Sigmoid colon (tissue), 4 donors: ENCODE results near the gene ISOC2.
"Not testable (repeated sequence)": the region's sequence is repeated elsewhere in the genome, so short reads cannot be mapped to it uniquely, and the experiment has no call there.

Source experiments
- EP300 ChIP-seq, 4 donors: sonication (generic); formaldehyde crosslinking; IDR thresholded peaks; one replicate each; pipeline ENCODE4 v1.6.1; 2017; ENCODE audit warnings: antibody characterized with exemption in 4 of 4
- POLR2AphosphoS5 ChIP-seq, 4 donors: sonication (generic); formaldehyde crosslinking; IDR thresholded peaks; one replicate each; pipeline ENCODE4 v1.6.1; 2017; ENCODE audit warnings: antibody characterized with exemption in 4 of 4
- TF ChIP-seq, protein P1 (sequence below), 4 experiments: fragments of 450-650 bp in 3 of 4; fragments of 200-600 bp in 1 of 4; IDR thresholded peaks; one replicate each; pipeline ENCODE4 v1.5.1; 2016 to 2019; ENCODE audit warnings: antibody characterized with exemption in 4 of 4, mild to moderate bottlenecking in 3 of 4, moderate library complexity in 2 of 4

DNA sequence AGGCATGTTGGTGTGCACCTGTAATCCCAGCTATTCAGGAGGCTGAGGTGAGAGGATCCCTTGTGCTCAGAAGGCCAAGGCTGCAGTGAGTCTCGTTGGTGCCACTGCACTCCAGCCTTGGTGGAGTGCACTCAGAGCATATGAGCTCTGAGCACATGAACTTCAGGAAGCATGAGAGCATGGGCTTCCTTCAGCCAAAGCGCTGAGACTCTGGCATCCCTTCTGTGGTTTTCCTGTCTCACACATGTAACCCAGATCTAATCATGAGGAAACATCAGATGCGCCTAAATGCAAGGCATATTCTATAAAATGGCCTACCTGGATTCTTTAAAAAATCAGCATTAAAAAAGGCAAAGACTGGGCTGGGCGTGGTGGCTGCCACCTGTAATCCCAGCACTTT lies 40.2 kb downstream of the ISOC2 start:
- not testable (repeated sequence) for TF ChIP-seq POLR2AphosphoS5, EP300 (IDR thresholded peaks at IDR 0.05)
- TF ChIP-seq, protein P1, sequence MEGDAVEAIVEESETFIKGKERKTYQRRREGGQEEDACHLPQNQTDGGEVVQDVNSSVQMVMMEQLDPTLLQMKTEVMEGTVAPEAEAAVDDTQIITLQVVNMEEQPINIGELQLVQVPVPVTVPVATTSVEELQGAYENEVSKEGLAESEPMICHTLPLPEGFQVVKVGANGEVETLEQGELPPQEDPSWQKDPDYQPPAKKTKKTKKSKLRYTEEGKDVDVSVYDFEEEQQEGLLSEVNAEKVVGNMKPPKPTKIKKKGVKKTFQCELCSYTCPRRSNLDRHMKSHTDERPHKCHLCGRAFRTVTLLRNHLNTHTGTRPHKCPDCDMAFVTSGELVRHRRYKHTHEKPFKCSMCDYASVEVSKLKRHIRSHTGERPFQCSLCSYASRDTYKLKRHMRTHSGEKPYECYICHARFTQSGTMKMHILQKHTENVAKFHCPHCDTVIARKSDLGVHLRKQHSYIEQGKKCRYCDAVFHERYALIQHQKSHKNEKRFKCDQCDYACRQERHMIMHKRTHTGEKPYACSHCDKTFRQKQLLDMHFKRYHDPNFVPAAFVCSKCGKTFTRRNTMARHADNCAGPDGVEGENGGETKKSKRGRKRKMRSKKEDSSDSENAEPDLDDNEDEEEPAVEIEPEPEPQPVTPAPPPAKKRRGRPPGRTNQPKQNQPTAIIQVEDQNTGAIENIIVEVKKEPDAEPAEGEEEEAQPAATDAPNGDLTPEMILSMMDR (IDR thresholded peaks at IDR 0.05), result not testable (repeated sequence)
